HG03175 (cell line): Measurements from ENCODE around the gene NPIPB8.
"Not testable (repeated sequence)": the region's sequence is repeated elsewhere in the genome, so short reads cannot be mapped to it uniquely, and the experiment has no call there.

Experiments
- ATAC-seq: cut with Tn5 transposase; IDR thresholded peaks from one replicate; pipeline ENCODE4 v1.9.1; 2021; ENCODE audit warnings: mild to moderate bottlenecking, moderate library complexity; ENCODE audit not compliant: unreplicated experiment

NPIPB8 gene

DNA sequence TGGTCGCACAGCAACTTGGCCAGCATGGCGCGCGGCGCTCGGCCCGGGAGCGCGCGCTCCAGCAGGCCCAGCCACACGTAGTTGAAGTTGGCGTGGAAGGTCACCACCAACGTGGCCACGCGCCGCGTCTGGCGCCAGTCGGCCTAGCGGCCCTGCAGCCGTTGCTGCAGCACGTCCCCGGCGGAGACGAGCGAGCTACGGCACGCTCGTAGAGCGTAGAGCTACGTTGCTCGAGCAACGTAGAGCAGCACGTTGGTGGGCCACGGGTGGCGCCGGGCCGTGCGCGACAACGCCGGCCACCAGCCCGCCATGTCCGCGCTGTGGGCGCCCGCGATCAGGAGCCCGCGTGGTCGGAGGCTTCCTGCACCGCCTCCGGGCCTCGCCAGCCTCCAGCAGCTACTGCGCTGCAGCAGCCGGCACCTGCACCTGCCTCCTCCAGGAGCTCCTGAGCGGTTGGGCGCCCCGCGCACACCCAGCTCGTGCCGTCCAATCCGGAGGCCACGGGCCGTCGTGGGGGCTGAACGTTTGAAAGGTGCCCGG, 14.6 kb upstream of the NPIPB8 start:
- no peak for ATAC-seq

- not testable (repeated sequence) for ATAC-seq
Measured at GRCh38 chr16:28630905-28631304, 7.0 kb upstream of the NPIPB8 start.

GRCh38 chr16:28636093-28636823, 1.6 kb upstream of the NPIPB8 start:
- not testable (repeated sequence) for ATAC-seq

GRCh38 chr16:28638359-28638758, 494 bp downstream of the NPIPB8 start:
- not testable (repeated sequence) for ATAC-seq

DNA sequence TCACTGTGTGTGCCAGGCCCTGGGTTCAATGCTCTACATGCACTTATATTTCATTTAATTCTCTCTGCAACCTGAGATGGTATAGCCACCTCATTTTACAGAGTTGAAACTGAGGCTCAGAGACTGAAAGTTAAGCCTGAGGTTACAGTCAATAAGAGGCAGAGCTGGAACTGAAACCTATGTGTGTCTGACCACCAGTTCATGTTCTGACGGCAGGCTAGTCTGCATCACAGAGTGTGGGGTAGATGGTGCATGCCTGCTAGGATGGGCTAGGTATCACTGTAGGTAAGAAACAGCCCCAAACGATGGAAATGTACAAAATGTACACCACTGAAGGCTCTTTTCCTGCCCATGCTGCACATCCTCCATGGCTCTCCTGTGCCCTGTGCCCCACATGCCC, 2.1 kb downstream of the NPIPB8 start:
- ATAC-seq = not testable (repeated sequence)

- ATAC-seq = not testable (repeated sequence)
Measured at GRCh38 chr16:28666264-28666663, 28.4 kb downstream of the NPIPB8 start.

DNA sequence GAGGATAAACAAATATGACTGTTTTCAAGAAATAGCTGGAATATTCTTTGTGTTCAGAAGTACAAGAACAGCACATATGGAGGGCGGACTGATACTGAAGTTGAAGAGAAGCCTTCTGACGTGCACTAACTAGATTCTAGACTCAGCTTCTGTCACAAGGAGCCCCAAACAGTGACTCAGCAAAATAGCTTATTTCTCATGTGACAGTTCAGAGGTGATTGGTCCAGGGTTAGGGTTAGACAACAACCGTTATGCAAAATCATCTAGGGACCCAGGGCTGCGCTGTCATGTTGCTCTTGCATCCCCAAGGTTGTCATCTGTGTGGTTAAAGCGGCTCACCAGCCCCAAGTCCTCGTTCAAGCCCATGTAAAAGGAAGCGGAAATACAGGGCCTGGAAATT, 29.6 kb downstream of the NPIPB8 start:
- ATAC-seq = not testable (repeated sequence)

DNA sequence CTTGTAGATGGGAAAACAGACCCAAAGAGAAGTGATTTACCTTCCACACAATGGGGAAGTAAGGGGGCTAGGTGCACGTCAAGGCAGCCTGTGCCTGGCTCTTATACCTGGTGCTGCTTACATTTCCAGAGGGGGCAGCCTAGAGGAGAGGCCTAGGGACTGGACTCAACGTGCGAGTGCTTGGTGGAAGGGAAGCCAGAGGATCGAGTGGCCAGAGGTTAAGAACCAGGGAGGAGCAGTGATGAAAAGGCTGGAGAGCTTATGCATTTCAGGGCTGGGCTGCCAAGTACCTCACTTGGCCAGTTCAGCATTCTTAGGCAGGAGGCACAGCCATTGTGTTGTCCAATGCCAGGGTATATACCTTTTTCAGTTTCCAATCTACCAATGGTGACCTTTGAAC, 30.3 kb downstream of the NPIPB8 start:
- ATAC-seq = not testable (repeated sequence)

- ATAC-seq = peak; percentile 53
Measured at GRCh38 chr16:28688327-28688952, 50.6 kb downstream of the NPIPB8 start.

GRCh38 chr16:28689425-28689824, 51.6 kb downstream of the NPIPB8 start:
- not testable (repeated sequence) for ATAC-seq

GRCh38 chr16:28691722-28692121, 53.9 kb downstream of the NPIPB8 start:
- ATAC-seq = not testable (repeated sequence)

GRCh38 chr16:28693257-28693950, 55.5 kb downstream of the NPIPB8 start:
- not testable (repeated sequence) for ATAC-seq

DNA sequence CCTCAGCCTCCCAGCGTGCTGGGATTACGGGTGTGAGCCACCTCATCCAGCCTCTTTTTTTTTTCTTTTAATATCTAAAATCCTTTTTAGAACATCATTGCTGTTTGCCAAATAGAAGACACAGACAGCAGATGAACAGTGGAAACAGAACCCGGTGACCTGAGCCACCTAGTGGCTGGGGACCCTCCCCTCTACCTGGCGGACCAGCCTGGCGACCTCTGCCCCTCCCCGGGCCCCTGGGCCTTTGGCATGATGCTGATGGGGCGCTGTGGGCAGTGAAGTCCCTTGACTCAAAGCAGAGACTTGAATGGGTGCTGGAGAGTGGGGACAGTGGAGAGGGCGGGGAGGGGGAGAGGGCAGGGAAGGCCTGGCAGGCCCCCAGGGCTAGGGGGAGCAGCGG, 61.9 kb downstream of the NPIPB8 start:
- ATAC-seq = not testable (repeated sequence)

DNA sequence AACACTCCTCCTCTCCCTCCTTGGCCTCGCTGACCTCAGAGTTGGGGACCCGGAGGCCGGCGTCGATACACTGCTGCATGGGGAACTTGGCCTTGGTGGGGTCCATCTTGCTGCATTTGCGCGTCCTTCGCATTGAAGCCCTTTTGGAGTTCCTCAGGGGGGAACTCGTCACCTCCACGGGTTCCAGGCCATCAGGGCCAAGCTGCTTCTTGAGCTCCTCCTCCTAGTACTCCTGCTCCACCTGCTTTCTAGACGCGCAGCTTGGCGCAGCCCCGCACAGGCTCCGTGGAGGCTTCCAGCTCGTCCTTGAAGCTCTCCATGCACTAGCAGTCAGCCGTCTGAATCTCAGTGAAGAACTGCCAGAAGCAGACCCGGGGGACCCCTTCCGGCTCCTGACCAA, 62.5 kb downstream of the NPIPB8 start:
- not testable (repeated sequence) for ATAC-seq

GRCh38 chr16:28701384-28701783, 63.5 kb downstream of the NPIPB8 start:
- ATAC-seq = not testable (repeated sequence)

GRCh38 chr16:28704246-28704645, 66.4 kb downstream of the NPIPB8 start:
- not testable (repeated sequence) for ATAC-seq
